KMS-11 (cell line): ENCODE results near the gene PNMT.
"Not testable (repeated sequence)": the region's sequence is repeated elsewhere in the genome, so short reads cannot be mapped to it uniquely, and the experiment has no call there.

Experiments
- H2AFZ ChIP-seq: fragments of 200-600 bp; sonication (generic); 2 replicates; pipeline ENCODE4 v1.6.1; 2016; ENCODE audit warnings: antibody characterized with exemption, mixed run types, low read depth
- H3K27ac ChIP-seq: fragments of 200-600 bp; sonication (generic); 2 replicates; pipeline ENCODE4 v1.6.1; 2016; ENCODE audit warnings: mild to moderate bottlenecking, mixed run types
- H3K27me3 ChIP-seq: fragments of 200-600 bp; sonication (generic); 2 replicates; pipeline ENCODE4 v1.6.1; 2017; ENCODE audit warnings: mild to moderate bottlenecking, low read depth, mixed run types, moderate library complexity; ENCODE audit not compliant: insufficient read depth
- H3K36me3 ChIP-seq: fragments of 200-600 bp; sonication (generic); 2 replicates; pipeline ENCODE4 v1.6.1; 2017; ENCODE audit warnings: mild to moderate bottlenecking, mixed run types; ENCODE audit not compliant: insufficient read depth
- H3K4me1 ChIP-seq: fragments of 200-600 bp; sonication (generic); 2 replicates; pipeline ENCODE4 v1.6.1; 2016; ENCODE audit warnings: mild to moderate bottlenecking, low read depth, mixed run types; ENCODE audit not compliant: poor library complexity, severe bottlenecking
- H3K4me2 ChIP-seq: fragments of 200-600 bp; sonication (generic); 2 replicates; pipeline ENCODE4 v1.7.0; 2016; ENCODE audit warnings: mild to moderate bottlenecking, mixed run types
- H3K4me3 ChIP-seq: fragments of 200-600 bp; sonication (generic); IDR thresholded peaks from 2 replicates; pipeline ENCODE4 v1.6.1; 2017; ENCODE audit warnings: low read depth, low read length, mixed read lengths; ENCODE audit not compliant: insufficient read depth
- H3K79me2 ChIP-seq: fragments of 200-600 bp; sonication (generic); 2 replicates; pipeline ENCODE4 v1.6.1; 2016; ENCODE audit warnings: low read depth, mixed run types; ENCODE audit not compliant: insufficient read depth
- H3K9ac ChIP-seq: fragments of 200-600 bp; sonication (generic); 2 replicates; pipeline ENCODE4 v1.6.1; 2016; ENCODE audit warnings: mild to moderate bottlenecking, mixed run types
- H4K20me1 ChIP-seq: fragments of 200-600 bp; sonication (generic); 2 replicates; pipeline ENCODE4 v1.6.1; 2016; ENCODE audit warnings: mild to moderate bottlenecking, mixed run types; ENCODE audit not compliant: insufficient read depth
- TF ChIP-seq, protein P1 (sequence below): fragments of 200-600 bp; sonication (generic); conservative IDR thresholded peaks from 2 replicates; pipeline ENCODE4 v1.6.1; 2017; ENCODE audit warnings: low read depth, mild to moderate bottlenecking, antibody characterized with exemption, low read length, moderate library complexity, mixed read lengths

PNMT gene

DNA sequence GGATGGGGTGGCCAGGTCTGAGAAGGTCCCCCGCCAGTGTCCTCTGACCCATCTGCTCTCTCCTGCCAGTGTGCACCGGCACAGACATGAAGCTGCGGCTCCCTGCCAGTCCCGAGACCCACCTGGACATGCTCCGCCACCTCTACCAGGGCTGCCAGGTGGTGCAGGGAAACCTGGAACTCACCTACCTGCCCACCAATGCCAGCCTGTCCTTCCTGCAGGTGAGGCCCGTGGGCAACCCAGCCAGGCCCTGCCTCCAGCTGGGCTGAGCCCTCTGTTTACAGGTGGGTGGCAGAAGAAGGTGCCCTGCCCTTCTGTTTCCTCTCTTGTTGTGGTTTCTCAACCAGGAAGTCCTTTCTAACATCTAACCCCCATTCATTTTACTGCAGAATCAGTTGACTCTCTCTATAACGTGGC lies 38.7 kb downstream of the PNMT start:
- Histone ChIP-seq H3K36me3 (no peaks in the 10 kb centered on the region), H3K79me2 (no peaks in the 10 kb centered on the region), H4K20me1 (no peaks in the 10 kb centered on the region), H3K27ac (no peak overlapping the region), H3K9ac (no peak overlapping the region), H3K27me3 (no peaks in the 10 kb centered on the region), H3K4me1 (peaks cover 54% of the 10 kb centered on the region), H2AFZ (no peak overlapping the region), H3K4me2 (no peak overlapping the region; the same call in 1 of the 2 replicates), H3K4me3 (no peak overlapping the region)
- TF ChIP-seq, protein P1, sequence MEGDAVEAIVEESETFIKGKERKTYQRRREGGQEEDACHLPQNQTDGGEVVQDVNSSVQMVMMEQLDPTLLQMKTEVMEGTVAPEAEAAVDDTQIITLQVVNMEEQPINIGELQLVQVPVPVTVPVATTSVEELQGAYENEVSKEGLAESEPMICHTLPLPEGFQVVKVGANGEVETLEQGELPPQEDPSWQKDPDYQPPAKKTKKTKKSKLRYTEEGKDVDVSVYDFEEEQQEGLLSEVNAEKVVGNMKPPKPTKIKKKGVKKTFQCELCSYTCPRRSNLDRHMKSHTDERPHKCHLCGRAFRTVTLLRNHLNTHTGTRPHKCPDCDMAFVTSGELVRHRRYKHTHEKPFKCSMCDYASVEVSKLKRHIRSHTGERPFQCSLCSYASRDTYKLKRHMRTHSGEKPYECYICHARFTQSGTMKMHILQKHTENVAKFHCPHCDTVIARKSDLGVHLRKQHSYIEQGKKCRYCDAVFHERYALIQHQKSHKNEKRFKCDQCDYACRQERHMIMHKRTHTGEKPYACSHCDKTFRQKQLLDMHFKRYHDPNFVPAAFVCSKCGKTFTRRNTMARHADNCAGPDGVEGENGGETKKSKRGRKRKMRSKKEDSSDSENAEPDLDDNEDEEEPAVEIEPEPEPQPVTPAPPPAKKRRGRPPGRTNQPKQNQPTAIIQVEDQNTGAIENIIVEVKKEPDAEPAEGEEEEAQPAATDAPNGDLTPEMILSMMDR: no peak

DNA sequence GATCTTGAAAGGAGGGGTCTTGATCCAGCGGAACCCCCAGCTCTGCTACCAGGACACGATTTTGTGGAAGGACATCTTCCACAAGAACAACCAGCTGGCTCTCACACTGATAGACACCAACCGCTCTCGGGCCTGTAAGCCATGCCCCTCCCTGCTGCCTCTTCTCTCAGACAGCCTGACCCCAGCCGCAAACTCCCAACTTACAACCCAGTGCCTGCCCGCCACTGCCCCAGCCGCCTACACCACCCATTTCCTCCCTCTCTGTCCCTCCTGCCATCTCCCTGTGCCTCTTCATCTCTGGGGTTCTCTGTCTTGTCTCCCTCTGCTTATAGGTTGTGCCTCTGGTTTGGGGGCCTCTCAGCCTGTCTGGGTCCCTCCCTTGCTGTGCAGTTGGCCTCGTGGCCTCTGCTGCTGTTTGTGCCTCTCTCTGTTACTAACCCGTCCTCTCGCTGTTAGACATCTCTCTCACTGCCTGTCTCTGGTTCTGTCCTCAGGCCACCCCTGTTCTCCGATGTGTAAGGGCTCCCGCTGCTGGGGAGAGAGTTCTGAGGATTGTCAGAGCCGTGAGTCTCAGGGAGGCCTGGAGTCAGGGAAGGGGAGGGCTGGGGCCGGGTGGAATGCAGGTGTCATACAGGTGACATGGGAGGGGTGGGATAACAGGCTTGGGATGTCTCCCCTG lies 41.2 kb downstream of the PNMT start:
- Histone ChIP-seq H3K9ac (no peak overlapping the region), H3K79me2 (no peaks in the 10 kb centered on the region), H2AFZ (no peak overlapping the region), H3K36me3 (no peaks in the 10 kb centered on the region), H3K27me3 (no peaks in the 10 kb centered on the region), H4K20me1 (no peaks in the 10 kb centered on the region), H3K4me2 (no peak overlapping the region), H3K4me3 (no peak overlapping the region), H3K27ac (no peak overlapping the region), H3K4me1 (peaks cover 29% of the 10 kb centered on the region)
- TF ChIP-seq, protein P1: no peak

DNA sequence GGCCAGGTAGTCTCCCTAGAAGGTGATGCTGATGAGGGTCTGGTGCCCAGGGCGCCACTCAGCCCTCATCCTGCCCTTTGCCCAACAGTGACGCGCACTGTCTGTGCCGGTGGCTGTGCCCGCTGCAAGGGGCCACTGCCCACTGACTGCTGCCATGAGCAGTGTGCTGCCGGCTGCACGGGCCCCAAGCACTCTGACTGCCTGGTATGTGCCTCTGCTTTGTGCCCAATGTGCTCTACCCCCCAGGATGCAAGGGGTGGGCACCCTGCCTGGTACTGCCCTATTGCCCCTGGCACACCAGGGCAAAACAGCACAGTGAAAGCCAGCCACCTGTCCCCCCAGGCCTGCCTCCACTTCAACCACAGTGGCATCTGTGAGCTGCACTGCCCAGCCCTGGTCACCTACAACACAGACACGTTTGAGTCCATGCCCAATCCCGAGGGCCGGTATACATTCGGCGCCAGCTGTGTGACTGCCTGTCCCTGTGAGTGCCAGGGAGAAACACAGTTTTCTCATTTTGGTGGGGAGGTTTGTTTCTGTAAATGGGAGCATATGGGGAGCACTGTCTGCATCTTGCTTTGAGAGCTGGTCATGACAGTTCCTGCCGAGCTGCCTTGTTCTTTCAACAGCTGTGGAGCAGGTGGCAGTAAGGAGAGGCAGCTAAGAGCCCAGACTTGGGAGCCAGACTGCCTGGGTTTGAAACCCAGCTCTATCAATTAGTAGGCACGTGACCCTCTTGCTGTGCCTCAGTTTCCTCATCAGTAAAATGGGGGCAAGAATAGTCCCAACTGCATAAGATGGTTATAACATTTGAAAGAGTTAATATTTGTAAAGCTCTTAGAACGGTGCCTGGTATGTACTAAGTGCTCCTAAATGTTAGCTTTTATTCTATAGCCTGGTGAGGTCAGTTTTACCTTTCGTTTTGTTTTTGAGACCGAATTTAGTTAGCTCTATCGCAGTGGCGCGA lies 42.0 kb downstream of the PNMT start:
- no peak overlapping the region for H3K9ac ChIP-seq
- no peak overlapping the region for H3K27ac ChIP-seq
- H3K27me3 ChIP-seq: no peaks in the 10 kb centered on the region
- H3K4me1 ChIP-seq: peaks cover 20% of the 10 kb centered on the region
- H2AFZ ChIP-seq: no peak overlapping the region
- TF ChIP-seq, protein P1: no peak
- no peaks in the 10 kb centered on the region for H4K20me1 ChIP-seq
- no peaks in the 10 kb centered on the region for H3K36me3 ChIP-seq
- no peak overlapping the region for H3K4me2 ChIP-seq
- H3K79me2 ChIP-seq: no peaks in the 10 kb centered on the region
- no peak overlapping the region for H3K4me3 ChIP-seq

DNA sequence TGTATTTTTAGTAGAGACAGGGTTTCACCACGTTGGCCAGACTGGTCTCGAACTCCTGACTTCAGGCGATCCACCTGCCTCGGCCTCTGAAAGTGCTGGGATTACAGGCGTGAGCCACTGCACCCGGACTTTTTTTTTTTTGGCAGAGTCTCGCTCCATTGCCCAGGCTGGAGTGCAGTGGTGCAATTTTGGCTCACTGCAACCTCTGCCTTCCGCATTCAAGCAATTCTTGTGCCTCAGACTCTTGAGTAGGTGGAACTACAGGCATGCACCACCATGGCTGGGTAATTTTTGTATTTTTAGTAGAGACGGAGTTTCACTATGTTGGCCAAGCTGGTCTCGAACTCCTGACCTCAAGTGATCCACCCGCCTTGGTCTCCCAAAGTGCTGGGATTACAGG lies 42.8 kb downstream of the PNMT start:
- H3K36me3 ChIP-seq, H4K20me1 ChIP-seq, H3K9ac ChIP-seq, H3K27me3 ChIP-seq, H3K4me3 ChIP-seq, H3K79me2 ChIP-seq, H2AFZ ChIP-seq, H3K27ac ChIP-seq, H3K4me2 ChIP-seq: not testable (repeated sequence)
- peaks cover 14% of the 10 kb centered on the region for H3K4me1 ChIP-seq
